ENCODE results near the gene HAPSTR1.
"Not testable (repeated sequence)": the region's sequence is repeated elsewhere in the genome, so short reads cannot be mapped to it uniquely, and the experiment has no call there.

Gene HAPSTR1

DNA sequence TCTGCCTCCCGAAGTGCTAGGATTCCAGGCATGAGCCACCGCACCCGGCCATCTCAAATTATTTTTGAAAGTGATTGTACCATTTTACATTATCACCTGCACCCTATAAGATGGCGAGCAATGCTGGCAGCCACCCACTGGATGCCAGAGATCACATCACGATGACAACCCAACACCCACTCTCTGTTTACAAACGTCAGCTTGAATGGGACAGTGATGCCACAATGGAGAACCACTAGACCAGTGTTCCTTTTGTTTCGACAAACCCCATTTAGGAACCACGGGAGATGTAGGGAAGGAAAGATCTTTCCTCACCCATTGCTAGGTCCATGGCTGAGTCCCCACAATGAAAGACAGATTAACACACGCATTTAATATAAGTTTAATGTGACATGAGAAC is 20.1 kb upstream of the HAPSTR1 start:
- no peak for TF ChIP-seq CTCF (conservative IDR thresholded peaks at IDR 0.05; ENCODE audit: low read length)
- no peak for DNase-seq (ENCODE audit: low read depth)

GRCh38 chr16:9072806-9073341 is 18.6 kb upstream of the HAPSTR1 start:
- peak; percentile 91 for DNase-seq (ENCODE audit: low read depth)
- no peak for TF ChIP-seq CTCF (conservative IDR thresholded peaks at IDR 0.05; ENCODE audit: low read length)
- no peak overlapping the region for H3K4me3 ChIP-seq (ENCODE audit: low read length)

More for the DNA sequence above, 20.1 kb upstream of the HAPSTR1 start:
- H3K4me3 ChIP-seq (ENCODE audit: low read length): no peak overlapping the region

- no peak for TF ChIP-seq CTCF (conservative IDR thresholded peaks at IDR 0.05; ENCODE audit: low read length)
- no peak overlapping the region for H3K4me3 ChIP-seq (ENCODE audit: low read length)
- DNase-seq (ENCODE audit: low read depth): no peak
These were observed 16.0 kb upstream of the HAPSTR1 start for GRCh38 chr16:9075299-9076071.

- no peak for TF ChIP-seq CTCF (conservative IDR thresholded peaks at IDR 0.05; ENCODE audit: low read length)
- DNase-seq (ENCODE audit: low read depth): peak; percentile 74
These were observed 14.2 kb upstream of the HAPSTR1 start for GRCh38 chr16:9077091-9077809.

DNA sequence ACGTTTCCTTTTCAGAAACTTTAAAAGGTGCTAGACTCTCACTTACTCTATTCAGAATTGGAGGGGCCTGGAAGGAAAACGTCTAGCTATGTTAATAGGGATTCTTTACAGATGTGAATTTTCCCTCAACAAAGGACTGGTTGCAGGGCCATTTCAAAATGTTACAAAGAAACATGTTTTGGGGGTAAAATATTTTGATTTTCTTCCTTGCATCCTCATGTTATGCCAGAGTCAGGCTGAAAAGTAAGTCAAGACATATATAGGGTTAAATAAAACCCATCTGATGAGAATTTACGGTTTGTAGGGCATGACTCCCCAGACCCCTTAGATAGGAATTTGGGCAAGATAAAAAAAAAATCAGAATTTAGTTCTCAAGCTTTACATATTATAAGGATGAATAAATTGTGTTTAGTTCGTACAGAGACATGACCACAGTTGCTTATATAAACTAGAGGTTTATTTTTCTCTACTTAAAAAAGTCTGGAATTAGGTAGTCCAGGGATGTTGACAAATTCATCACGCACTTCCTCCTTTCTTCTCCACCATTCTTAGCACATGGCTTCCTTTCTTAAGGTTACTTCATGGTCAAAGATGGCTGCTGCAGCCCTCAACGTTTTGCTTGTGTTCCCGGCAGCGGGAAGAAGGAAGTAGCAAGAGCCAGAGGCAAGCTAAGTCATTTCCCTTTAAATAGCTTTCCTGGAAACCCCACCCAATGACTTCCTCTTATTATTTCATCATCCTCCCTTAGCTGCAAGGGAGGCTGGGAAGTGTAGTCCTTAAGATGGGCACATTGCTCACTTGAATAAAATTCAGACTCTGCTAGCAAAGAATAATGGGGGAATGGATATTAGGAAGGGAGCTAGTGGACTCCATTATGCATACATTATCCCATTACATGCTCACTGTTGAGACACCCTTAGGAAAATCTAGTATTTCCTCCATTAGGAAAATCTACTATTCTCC is 12.7 kb upstream of the HAPSTR1 start:
- H3K4me3 ChIP-seq (ENCODE audit: low read length): not testable (repeated sequence)
- peak; percentile 77 for DNase-seq (ENCODE audit: low read depth)

More at GRCh38 chr16:9077091-9077809, 14.2 kb upstream of the HAPSTR1 start:
- no peak overlapping the region for H3K4me3 ChIP-seq (ENCODE audit: low read length)

GRCh38 chr16:9079430-9079812 is 12.0 kb upstream of the HAPSTR1 start:
- no peak for DNase-seq (ENCODE audit: low read depth)
- no peak overlapping the region for H3K4me3 ChIP-seq (ENCODE audit: low read length)
- TF ChIP-seq CTCF (conservative IDR thresholded peaks at IDR 0.05; ENCODE audit: low read length): no peak

- no peak for DNase-seq (ENCODE audit: low read depth)
- H3K4me3 ChIP-seq (ENCODE audit: low read length): no peak overlapping the region
- no peak for TF ChIP-seq CTCF (conservative IDR thresholded peaks at IDR 0.05; ENCODE audit: low read length)
These were observed 10.3 kb upstream of the HAPSTR1 start for GRCh38 chr16:9081158-9081557.
